GM21390 (cell line): ENCODE measurements around the gene RIN3.
"Not testable (repeated sequence)": the region's sequence is repeated elsewhere in the genome, so short reads cannot be mapped to it uniquely, and the experiment has no call there.

Experiments
- ATAC-seq: cut with Tn5 transposase; IDR thresholded peaks from one replicate; pipeline ENCODE4 v1.9.1; 2021; ENCODE audit not compliant: unreplicated experiment

Gene RIN3

GRCh38 chr14:92529903-92530302 is 16.3 kb downstream of the RIN3 start:
- ATAC-seq, result no peak

DNA sequence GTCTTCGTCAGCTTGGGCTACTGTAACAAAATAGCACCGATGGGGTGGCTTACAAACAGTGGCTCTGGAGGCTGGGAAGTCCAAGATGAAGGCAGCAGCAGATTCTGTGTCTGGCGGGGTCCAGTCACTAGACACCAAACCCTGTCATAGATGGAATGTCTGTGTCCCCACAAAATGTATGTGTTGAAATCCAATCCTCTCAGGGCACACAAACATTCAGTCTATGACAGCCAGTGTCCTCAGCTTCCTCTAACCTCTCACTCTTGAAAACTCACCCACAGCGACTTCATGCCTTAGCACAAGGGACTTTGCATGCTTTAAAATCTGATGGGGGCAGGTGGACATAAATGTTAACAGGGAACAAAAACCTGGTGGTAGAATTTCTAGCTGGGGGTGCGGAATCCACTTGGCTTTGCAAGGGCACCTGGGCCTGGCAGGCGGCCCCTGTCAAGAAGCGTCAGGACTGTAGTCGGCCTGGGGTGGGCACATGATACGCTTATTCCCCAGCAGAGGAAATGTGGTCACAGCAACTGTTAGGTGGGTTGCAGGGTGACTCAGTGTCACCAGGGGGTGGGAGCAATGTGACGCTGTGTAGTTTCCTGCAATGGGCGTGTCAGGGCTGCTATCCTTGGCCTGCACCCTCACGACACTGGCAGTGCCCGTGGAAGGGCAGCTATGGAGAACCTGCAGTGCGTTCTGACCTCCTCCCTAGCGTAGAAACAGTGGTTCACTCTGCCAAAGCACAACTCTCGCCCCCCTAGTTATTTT is 17.7 kb downstream of the RIN3 start:
- no peak for ATAC-seq

DNA sequence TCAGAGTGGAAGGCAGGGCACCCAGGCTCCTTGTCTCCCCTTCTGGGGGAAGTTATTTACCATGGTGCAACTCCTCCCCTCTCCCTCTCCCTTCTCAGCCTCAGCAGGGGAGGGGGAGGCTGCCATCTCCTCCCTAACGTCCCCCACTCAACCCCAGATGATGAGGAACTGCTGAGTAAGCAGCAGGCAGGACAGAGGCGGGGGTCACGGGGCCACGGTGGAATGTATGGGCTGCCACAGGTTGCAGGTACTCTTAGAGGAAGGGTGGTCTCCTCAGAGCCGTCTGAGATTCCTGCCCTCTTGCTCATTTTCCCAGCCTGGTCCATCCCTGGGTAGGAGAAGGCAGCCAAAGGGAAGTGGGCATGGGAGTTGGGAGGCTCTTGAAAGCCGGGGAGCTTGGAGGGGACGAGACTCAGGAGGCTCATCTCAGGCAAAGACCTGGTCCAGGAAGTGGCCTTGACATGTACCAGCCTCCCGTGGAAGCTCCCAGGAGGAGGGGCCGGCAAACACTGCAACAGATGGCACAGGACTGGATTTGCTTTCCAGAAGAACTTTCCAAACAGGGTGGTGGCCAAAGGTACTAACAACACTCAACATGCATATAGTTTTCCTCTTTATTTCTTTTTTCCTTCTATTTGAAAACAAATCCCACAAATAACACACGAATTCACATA is 19.0 kb downstream of the RIN3 start:
- no peak for ATAC-seq

DNA sequence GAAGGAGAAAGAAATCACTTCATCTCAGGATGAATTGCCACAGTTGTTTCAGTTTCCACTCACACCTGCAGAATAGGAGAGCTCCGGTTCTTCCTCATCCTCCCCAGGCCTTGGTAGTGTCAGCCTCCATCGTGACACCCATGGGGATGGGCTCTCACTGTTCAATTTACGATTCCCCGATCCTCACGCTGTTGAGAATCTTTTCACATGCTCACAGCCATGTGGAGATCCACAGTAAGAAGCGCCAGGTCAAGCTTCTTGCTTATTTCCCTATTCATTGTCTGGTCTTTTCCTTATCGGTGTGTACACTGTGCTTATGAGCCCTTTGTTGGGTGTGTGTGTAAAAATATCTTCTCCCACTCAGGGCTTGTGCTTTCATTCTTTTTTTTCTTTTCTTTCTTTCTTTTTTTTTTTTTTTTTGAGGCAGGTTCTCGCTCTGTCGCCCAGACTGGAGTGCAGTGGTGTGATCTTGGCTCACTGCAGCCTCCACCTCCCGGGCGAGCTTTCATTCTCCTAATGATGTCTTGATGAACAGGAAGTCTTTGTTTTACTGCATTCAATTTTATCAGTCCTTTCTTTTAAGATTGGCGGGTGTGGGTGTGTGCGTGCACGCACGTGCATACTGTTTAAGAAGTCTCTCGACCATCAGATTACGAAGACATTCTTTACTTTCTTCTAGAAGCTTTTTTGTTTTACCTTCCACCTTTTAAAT is 21.5 kb downstream of the RIN3 start:
- ATAC-seq, result no peak

- not testable (repeated sequence) for ATAC-seq
Measured at GRCh38 chr14:92536231-92536630, 22.6 kb downstream of the RIN3 start.

DNA sequence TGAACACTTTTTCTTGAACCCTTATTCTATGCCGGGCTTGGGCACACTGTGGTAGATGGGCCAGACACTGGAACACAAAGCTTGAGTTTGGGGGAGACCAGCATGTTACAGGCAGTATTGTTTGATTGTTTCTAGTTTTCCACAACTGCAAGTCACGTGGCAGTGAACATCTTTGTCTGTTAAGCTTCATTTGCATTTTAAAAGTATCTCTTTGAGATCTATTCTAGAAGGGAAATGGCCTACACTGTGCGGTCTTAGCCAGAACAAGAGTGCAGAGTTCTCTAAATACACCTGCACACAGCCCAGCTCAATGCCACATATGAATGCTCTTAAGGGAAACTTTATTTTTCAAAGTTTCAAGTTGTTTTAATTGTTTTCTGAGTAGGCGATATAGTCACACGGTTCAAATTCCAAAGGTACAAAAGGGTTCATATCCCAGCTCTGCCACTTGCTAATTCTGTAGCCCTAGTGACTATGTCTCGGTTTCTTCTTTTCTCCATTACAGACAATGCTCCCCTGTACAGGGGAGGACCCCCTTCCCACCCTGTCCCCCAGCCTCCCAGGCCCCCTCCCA is 24.9 kb downstream of the RIN3 start:
- peak; percentile 83 for ATAC-seq

GRCh38 chr14:92539419-92539818 is 25.8 kb downstream of the RIN3 start:
- ATAC-seq, result no peak

GRCh38 chr14:92539875-92540274 is 26.3 kb downstream of the RIN3 start:
- no peak for ATAC-seq

DNA sequence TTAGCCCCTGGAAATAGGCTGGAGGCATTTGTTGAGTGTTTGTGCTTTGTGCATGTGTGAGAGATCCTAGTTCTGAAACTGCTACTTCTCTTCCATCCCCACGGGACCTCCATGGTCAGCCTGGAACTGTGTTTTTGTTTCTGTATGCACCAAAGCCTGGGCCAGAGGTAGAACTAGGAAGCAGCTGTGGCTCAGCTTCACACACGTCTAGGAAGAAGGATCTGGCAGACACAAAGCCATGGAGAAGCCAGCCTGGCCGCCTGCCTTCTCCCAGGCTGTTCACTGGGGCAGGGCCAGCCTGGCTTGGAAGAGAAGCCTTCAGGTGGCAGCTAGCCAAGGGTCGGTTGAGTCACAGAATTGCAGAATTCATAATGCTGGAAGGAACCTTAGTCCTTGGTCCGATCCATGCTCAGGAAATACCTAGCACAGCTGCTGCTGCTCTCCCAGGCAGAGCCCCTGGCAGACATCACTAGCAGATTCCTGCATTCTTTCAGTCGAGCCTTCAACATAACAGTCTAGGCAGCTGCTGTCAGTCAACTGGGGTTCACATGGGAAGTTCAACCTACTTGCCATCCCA is 27.0 kb downstream of the RIN3 start:
- no peak for ATAC-seq

DNA sequence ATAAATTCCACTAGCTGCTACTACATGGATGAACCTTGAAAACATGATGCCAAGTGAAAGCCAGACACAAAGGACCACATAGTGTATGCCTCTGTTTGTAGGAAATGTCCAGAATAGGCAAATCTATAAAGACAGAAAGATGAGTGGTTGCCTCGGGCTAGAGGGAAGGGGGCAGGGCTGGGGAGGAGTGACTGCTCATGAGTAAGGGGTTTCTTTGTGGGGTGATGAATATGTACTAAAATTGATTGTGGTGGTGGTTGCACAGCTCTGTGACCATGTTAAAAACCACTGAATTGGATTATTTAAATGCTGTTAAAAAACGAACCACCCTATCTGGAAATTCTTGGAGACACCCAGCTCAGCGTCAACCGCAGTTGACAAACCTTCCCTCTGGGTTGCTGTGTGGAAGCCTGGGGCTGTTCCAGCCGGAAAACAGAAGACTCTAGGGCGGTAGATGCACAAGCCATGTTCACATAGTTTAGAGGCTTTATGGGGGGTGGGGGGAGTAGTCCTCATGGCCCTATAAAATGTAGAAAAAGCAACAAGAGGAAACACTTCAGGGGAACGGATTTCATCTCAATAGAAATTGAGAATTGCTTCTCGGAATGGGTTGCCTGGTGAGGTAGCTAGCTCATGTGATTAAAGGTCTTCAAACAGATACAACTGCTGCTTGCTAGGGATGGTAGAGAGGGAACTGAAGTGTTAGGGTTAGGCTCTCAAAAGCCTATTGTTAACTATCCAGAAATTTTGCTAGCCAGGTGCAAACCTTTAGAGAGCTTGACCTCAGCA is 29.4 kb downstream of the RIN3 start:
- no peak for ATAC-seq

GRCh38 chr14:92544051-92544720 is 30.6 kb downstream of the RIN3 start:
- ATAC-seq, result no peak

GRCh38 chr14:92546347-92547053 is 32.9 kb downstream of the RIN3 start:
- ATAC-seq, result no peak

DNA sequence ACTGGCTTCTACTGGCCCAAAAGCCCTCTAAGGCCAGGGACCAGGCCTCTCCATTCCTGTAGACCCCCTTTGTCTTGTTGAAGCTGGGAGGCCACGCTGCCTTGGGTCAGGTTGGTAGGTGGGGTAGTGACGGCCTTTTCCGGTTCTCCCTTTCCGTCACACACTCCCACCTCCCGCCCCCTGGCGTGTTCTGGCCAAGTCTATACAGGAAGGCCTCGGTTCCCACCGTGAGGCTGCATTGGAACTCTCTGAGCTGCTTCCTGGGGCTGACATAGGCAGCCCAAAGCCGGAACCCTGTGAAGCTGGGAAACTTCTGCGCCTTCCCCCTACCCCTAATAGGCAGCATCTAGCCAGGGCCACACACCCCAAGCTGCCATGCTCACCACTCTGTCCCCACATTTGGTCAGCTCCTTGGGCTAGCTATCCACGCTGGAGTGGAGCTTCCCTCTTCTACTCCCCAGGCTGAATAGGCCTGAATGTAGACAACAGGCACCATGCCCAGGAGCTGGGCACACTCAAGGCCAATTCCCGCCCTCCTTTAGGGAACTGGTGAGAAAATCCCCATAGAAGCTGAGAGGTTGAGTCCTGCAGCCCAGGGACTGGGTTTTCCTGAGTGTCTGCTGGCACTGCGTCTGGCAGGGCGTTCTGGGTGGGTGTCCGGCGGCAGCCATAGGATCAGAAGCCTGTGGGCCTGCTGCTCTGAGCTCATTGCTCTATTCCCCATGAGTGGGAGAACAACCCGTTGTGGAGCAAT is 35.7 kb downstream of the RIN3 start:
- no peak for ATAC-seq

GRCh38 chr14:92549859-92550230 is 36.3 kb downstream of the RIN3 start:
- no peak for ATAC-seq

GRCh38 chr14:92551044-92551841 is 37.7 kb downstream of the RIN3 start:
- ATAC-seq, result peak; percentile 79

GRCh38 chr14:92552066-92552465 is 38.5 kb downstream of the RIN3 start:
- ATAC-seq, result peak; percentile 9

DNA sequence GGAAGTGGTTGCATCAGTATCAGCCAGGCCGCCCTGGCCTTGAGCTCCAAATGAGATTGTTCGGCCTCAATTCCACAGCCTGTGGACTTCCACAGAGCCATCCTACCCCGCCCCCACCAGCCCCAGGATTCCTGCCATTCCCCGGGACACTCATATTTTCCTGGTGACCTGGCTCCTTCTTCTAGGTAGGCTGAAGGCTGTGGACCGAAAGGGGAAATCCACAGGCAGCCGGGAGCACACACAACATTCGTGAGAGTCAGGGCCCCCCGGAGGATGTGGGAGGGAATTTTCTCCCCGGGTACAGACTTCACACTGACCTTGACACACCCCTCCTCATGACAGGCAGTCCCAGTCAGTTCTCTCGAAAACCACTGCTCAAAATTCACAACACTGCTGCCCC is 39.9 kb downstream of the RIN3 start:
- ATAC-seq, result no peak
